Activated naive CD8-positive, alpha-beta T cell treated with anti-CD3 and anti-CD28 coated beads, Interleukin-2, amount 50 U/mL, for 24 hours (primary cell): ENCODE data around the gene SPG21.

Source experiments
- ATAC-seq: fragments of 150-1000 bp; cut with Tn5 transposase; one replicate; pipeline ENCODE4 v1.10.0; 2021
- DNase-seq: peaks from one replicate; pipeline ENCODE4 v3.0.0; 2021
- H3K27ac Mint-ChIP-seq: one replicate; pipeline ENCODE4 v1.8.0; 2021; ENCODE audit warnings: mild to moderate bottlenecking, mixed read lengths
- H3K27me3 Mint-ChIP-seq: one replicate; pipeline ENCODE4 v1.8.0; 2021; ENCODE audit warnings: mixed read lengths
- H3K36me3 Mint-ChIP-seq: one replicate; pipeline ENCODE4 v1.8.0; 2021; ENCODE audit warnings: low read depth, mixed read lengths
- H3K4me1 Mint-ChIP-seq: one replicate; pipeline ENCODE4 v1.8.0; 2021; ENCODE audit warnings: mixed read lengths
- H3K4me3 Mint-ChIP-seq: one replicate; pipeline ENCODE4 v1.8.0; 2021; ENCODE audit warnings: mild to moderate bottlenecking, moderate library complexity, mixed read lengths
- H3K9me3 Mint-ChIP-seq: one replicate; pipeline ENCODE4 v1.8.0; 2021; ENCODE audit warnings: mixed read lengths

SPG21 gene, protein sequence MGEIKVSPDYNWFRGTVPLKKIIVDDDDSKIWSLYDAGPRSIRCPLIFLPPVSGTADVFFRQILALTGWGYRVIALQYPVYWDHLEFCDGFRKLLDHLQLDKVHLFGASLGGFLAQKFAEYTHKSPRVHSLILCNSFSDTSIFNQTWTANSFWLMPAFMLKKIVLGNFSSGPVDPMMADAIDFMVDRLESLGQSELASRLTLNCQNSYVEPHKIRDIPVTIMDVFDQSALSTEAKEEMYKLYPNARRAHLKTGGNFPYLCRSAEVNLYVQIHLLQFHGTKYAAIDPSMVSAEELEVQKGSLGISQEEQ

DNA sequence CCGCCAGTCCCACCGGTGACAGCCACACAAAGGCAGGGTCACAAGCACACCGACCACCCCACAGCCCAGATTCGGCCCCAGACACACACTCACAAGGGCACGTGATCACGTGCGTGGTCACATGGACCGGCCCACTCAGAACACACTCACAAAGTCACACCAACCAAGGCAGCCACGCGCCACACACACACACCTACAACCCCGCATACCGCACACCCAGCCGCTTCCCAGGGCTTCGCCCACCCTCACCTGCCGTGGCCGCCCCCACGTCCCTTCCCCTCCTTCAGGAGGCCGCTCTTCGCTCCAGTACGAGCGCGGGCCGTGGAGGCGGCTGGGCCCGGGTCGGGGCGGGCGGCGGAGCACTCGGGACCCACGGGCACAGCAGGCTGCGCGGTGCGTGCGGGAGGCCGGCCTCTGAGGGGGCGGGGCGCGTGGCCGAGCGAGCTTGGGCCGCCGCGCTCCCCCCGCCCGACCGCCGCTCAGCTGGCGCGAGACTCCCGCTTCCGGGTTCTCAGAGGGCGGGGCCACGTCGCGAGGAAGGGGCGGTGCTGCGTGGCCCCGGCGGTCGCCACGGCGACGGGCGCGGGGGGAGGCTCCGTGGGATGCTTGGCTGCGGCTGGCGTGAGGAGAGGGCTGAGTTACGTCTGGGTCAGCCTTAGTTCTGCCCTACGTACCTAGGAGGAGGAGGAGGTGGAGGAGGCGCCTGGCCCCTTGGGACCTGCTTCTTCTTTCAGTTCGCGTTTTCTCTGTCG is at the start of gene SPG21:
Gene SPG21, minus strand, starts transcription at position 499 of the 752 bp plus-strand sequence. CDS start 6,345 bp downstream, outside the sequence.
- Mint-ChIP-seq H3K27me3 (no peaks in the 10 kb centered on the region), H3K27ac (peak within 1 kb of the TSS; percentile 94), H3K36me3 (peaks cover 20% of the 10 kb centered on the region), H3K4me3 (peak within 1 kb of the TSS; percentile 100), H3K9me3 (no peaks in the 10 kb centered on the region), H3K4me1 (peaks cover 52% of the 10 kb centered on the region)
- peak; percentile 96 for DNase-seq
- ATAC-seq, result peak; percentile 98

DNA sequence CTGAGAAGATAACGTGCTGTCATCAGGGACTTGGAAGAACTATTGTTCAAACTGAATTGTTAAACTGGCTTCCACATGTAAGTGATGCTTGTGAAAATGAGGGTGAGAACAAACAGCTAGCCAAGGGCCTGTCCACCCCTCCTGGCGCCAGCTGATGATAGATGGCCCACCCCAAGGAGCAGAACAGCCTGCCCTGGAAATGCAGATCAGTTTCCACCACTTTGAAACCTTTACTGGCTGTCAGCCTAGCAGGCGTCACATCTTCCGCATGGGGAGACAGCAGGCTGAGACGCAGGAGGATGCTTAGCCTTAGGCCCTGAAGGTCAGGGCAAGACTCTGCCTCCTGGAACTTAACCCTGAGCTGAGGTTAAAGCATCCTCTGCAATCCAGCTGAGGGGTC is 49.1 kb upstream of the SPG21 start:
- H3K27me3 Mint-ChIP-seq, result no peaks in the 10 kb centered on the region
- no peak overlapping the region for H3K27ac Mint-ChIP-seq
- H3K4me3 Mint-ChIP-seq, result no peak overlapping the region
- ATAC-seq, result no peak
- no peaks in the 10 kb centered on the region for H3K9me3 Mint-ChIP-seq
- H3K4me1 Mint-ChIP-seq, result peaks cover under 1% of the 10 kb centered on the region
- DNase-seq, result no peak
- H3K36me3 Mint-ChIP-seq, result no peaks in the 10 kb centered on the region

DNA sequence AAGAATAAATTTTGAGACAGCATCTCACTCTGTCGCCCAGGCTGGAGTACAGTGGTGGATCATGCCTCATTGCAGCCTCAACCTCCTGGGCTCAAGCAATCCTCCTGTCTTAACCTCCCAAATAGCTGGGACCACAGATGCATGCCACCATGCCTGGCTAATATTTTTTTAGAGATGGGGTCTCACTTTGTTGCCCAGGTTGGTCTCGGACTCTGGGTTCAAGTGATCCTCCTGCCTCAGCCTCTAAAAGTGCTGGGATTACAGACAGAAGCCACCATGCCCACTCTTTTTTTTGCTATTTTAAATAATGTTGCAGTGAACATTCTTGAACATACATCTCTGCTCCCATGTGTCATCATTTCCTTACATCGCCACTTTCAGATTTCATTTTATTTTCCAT is 48.7 kb upstream of the SPG21 start:
- no peaks in the 10 kb centered on the region for H3K27me3 Mint-ChIP-seq
- no peak overlapping the region for H3K27ac Mint-ChIP-seq
- H3K4me1 Mint-ChIP-seq, result peaks cover 3% of the 10 kb centered on the region
- no peak overlapping the region for H3K4me3 Mint-ChIP-seq
- H3K36me3 Mint-ChIP-seq, result no peaks in the 10 kb centered on the region
- ATAC-seq (no peak), DNase-seq (no peak)
- no peaks in the 10 kb centered on the region for H3K9me3 Mint-ChIP-seq

DNA sequence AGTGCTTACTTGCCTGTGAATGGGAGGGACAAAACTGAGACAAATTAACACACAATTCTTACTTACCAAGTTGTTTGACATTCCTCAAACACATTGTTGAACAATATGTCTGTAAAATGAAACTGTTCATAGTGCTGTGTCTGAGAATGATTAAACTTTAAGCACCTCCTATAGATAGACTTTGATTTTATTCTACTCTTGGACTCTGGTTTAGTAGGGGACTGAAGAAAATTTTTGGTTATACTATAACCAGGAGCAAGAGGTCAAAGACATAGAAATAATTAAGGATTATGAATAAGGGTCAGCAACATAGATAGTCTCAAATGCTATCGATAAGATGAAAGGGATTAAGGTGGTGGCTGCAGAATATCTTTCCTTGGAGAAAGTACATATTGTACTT is 47.6 kb upstream of the SPG21 start:
- Mint-ChIP-seq H3K9me3 (no peaks in the 10 kb centered on the region), H3K27me3 (no peaks in the 10 kb centered on the region), H3K4me3 (no peak overlapping the region)

DNA sequence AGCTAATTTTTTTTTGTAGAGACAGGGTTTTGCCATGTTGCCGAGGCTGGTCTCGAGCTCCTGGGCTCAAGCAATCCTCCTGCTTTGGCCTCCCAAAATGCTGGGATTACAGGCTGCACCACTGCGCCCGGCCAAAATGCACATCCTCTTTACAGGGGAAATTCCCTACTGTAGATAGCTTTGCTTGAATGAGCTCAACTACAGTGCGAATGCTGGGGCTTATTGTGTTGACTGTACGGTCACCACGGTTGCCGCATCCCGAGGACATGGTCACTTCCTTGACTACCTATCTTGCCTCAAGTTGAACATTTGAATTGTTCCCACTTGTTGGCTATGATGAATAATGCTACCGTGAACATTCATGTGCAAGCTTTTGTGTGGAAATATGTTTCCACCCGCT is 45.0 kb upstream of the SPG21 start:
- ATAC-seq (no peak), DNase-seq (no peak)
- H3K4me3 Mint-ChIP-seq, result no peak overlapping the region
- H3K9me3 Mint-ChIP-seq, result no peaks in the 10 kb centered on the region
- H3K27ac Mint-ChIP-seq, result no peak overlapping the region
- peaks cover 5% of the 10 kb centered on the region for H3K27me3 Mint-ChIP-seq
- H3K36me3 Mint-ChIP-seq, result no peaks in the 10 kb centered on the region
- peaks cover 7% of the 10 kb centered on the region for H3K4me1 Mint-ChIP-seq

More for the DNA sequence above, 47.6 kb upstream of the SPG21 start:
- no peak overlapping the region for H3K27ac Mint-ChIP-seq
- ATAC-seq, result no peak
- peaks cover 7% of the 10 kb centered on the region for H3K4me1 Mint-ChIP-seq
- DNase-seq, result no peak
- no peaks in the 10 kb centered on the region for H3K36me3 Mint-ChIP-seq

DNA sequence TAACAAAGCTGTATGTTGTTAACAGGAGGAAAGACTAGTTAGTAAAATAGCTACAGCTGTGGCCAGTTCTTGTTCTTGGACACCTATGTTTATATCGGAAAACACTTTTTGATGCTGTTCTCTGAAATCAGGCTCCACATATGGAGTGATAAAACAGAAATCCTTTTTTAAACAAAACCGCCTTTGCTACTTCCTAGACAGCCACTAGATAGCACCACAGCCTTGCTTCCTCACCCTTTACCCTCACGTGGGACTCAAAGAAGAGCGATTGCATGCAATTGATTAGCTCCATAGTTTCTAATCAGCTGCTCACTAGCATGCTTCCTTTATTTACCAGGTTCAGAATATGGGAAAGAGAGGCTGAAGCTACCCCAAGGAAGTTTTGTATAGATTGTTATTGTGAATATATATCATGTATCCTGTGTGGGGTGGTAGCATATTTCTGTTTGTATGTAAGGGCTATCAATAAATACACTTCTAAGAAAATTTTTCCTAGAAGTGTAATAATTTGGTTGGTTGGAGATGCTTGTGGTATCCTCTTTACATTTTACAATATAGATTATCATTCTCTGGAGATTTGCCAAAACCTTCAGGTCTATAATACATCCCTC is 44.0 kb upstream of the SPG21 start:
- Mint-ChIP-seq H3K4me1 (peaks cover 7% of the 10 kb centered on the region), H3K4me3 (no peak overlapping the region), H3K9me3 (no peaks in the 10 kb centered on the region), H3K36me3 (no peaks in the 10 kb centered on the region), H3K27me3 (peaks cover 5% of the 10 kb centered on the region), H3K27ac (no peak overlapping the region)
- peak; percentile 31 for ATAC-seq
- DNase-seq, result no peak

DNA sequence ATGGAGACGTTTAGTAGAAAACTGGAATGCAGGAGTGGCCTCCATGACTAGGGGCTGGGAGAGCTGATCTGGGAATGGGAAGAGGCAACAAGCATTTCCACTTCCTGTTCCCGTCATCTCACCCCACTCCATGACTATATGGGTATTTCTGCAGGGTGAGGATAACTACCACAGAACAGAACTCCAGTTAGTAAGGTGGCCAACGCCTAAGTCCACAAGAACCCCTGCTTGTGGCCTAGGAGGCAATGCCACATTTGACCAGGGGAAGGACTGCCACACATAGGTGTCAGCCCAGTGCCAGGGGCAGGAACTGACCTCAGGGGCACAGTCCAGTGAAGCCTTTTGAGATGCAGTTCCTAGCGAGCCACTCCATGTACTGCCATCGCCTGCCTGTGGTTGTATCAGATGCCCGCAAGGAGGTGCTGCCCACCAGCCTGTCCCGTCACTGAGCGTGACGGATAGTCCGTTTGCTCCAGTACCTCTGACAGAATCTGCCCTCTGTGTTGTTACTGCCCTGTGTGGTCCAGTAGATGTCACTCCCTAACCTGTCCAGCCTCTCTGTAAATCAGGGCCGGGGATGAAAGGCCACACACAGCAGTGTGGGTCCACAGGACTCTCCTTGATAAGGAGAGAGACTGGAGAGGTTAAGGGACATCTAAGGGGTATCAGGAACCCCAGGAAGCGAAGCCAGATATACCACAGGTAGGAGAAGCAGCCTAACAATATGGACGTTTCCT is 43.3 kb upstream of the SPG21 start:
- Mint-ChIP-seq H3K9me3 (no peaks in the 10 kb centered on the region), H3K27ac (no peak overlapping the region), H3K36me3 (no peaks in the 10 kb centered on the region), H3K4me3 (no peak overlapping the region), H3K27me3 (peaks cover 5% of the 10 kb centered on the region), H3K4me1 (peaks cover 13% of the 10 kb centered on the region)
- DNase-seq (peak; percentile 56), ATAC-seq (peak; percentile 72)

DNA sequence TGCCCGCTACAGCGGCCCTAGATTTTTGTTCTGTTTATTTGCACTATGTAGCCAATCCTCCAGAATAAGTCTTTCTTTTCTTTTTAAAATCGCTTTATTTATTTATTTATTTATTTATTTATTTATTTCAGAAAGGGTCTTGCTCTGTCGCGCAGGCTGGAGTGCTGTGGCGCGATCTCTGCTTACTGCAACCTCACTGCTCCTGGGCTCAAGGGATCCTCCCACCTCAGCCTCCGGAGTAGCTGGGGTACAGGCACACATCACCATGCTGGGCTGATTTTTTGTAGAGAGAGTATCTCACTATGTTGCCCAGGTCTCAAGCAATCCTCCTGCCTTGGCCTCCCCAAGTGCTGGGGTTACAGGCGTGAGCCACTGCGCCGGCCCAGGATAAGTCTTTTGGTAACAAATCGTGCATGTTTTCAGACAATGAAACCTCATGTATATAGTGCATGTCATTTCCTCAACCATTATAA is 40.1 kb upstream of the SPG21 start:
- H3K9me3 Mint-ChIP-seq, result no peaks in the 10 kb centered on the region
- no peak overlapping the region for H3K27ac Mint-ChIP-seq
- H3K27me3 Mint-ChIP-seq, result peaks cover 5% of the 10 kb centered on the region
- peaks cover 22% of the 10 kb centered on the region for H3K4me1 Mint-ChIP-seq
- H3K36me3 Mint-ChIP-seq, result peaks cover 18% of the 10 kb centered on the region
- DNase-seq, result no peak
- H3K4me3 Mint-ChIP-seq, result peak overlapping the region; percentile 61
- ATAC-seq, result no peak

DNA sequence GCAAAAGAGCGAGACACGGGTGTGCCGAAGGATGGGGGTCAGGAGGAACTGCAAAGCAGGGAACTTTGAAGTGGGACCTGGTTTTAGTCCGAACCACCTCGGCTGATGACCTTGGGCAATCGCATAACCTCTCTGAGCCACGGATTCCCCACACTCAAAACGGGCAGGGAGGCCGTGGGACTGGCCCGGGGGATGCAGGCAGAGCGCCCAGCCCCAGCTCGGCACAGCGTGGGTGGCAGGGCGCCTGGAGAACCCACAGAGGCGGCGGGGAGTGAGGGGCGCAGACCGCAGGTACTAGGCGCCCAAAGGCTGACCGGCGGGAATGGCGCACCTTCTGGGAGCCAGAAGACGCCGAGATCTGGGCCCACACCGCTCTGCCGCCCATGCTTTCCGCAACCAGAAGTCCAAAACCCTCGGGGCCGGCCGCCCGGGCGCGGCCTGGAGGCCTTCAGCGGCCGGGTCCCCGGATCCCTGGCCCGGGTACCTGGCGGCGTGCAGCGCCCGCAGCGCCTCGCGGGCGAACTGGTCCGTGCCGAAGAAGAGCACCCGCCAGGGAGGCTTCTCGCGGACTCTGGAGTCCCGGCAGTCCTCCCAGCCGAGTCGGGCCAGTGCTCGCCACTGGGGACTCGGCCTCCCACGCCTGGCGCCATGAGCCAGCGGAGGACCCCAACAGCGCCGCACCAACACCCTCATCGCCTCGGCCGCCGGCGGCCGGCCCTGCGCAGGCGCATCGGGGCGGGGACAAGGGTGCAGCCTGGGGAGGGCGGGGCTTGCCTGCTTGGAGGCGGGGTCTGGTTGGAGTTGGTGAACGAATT is 39.4 kb upstream of the SPG21 start, which contains the start of gene MTFMT:
Gene MTFMT, minus strand, starts transcription at position 719 of the 815 bp plus-strand sequence. Its CDS starts 26 bp downstream, at position 693.
- ATAC-seq, result peak; percentile 92
- Mint-ChIP-seq H3K27me3 (peaks cover 5% of the 10 kb centered on the region), H3K4me1 (peaks cover 22% of the 10 kb centered on the region), H3K36me3 (peaks cover 23% of the 10 kb centered on the region), H3K27ac (peak within 1 kb of the TSS; percentile 86), H3K4me3 (peak within 1 kb of the TSS; percentile 94), H3K9me3 (no peaks in the 10 kb centered on the region)
- DNase-seq, result peak; percentile 98

DNA sequence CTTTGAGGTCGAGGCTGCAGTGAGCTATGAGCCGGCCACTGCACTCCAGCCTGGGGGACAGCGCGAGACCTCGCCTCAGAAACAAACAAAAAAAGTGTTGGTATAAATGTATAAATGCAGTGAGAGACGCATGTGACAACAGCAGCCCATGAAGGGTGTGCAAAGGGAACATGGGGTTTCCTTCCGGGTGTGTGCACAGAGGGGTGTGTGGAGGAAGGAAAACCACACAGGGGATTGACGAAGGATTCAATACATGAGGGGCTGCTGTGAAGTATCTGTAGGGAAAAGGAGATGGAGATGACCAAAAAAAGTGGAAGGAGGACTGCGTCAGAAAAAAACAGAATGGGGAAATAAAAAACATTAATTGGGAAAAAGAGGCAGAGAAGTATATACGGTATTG is 38.6 kb upstream of the SPG21 start:
- Mint-ChIP-seq H3K4me3 (peak overlapping the region; percentile 94), H3K9me3 (no peaks in the 10 kb centered on the region), H3K27me3 (peaks cover 5% of the 10 kb centered on the region), H3K4me1 (peaks cover 20% of the 10 kb centered on the region), H3K36me3 (peaks cover 29% of the 10 kb centered on the region), H3K27ac (peak overlapping the region; percentile 86)
- ATAC-seq (no peak), DNase-seq (no peak)

DNA sequence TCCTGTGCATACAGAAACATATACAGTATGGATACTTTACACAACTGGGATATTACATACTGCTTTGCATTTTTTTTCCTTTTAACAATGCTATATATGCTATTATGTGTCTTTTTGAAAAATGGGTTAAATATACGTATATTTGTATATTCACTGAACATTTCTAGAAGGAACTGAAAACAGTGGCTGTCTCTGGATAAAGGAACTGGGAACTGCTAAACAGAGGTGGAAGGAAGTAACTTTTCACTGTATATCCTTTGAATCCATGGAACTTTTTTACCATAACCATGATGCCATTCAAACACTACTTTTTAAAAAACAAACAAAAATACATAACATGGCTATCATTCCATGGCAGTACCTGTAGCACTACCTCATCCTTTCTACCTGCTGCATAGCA is 37.9 kb upstream of the SPG21 start:
- DNase-seq, result no peak

DNA sequence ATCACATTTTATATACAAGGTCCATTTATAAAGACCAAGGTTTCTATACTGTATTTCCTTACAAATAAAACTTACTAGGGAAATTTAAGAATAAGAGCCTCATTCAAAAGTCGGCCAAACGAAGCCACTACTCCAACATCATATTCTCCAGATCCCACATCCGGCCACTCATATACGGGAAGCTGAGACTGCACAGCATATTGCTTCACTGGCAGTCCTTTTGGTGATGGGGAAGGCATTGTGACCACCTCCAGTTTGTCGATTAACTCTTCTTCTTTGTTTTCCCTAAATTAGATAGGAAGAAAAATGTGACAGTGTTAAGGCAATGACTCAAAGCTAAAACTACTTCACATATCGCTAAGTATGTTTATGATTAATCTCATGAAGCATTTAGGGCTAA is 37.0 kb upstream of the SPG21 start:
- no peak overlapping the region for H3K4me3 Mint-ChIP-seq
- H3K4me1 Mint-ChIP-seq, result peaks cover 17% of the 10 kb centered on the region
- ATAC-seq (no peak), DNase-seq (no peak)
- peaks cover 5% of the 10 kb centered on the region for H3K27me3 Mint-ChIP-seq
- H3K27ac Mint-ChIP-seq, result no peak overlapping the region
- H3K36me3 Mint-ChIP-seq, result peaks cover 32% of the 10 kb centered on the region
- H3K9me3 Mint-ChIP-seq, result no peaks in the 10 kb centered on the region

More for the DNA sequence above, 37.9 kb upstream of the SPG21 start:
- H3K36me3 Mint-ChIP-seq, result peaks cover 32% of the 10 kb centered on the region
- H3K27me3 Mint-ChIP-seq, result peaks cover 5% of the 10 kb centered on the region
- no peak for ATAC-seq
- peaks cover 17% of the 10 kb centered on the region for H3K4me1 Mint-ChIP-seq
- H3K27ac Mint-ChIP-seq, result no peak overlapping the region
- H3K4me3 Mint-ChIP-seq, result peak overlapping the region; percentile 94
- H3K9me3 Mint-ChIP-seq, result no peaks in the 10 kb centered on the region

DNA sequence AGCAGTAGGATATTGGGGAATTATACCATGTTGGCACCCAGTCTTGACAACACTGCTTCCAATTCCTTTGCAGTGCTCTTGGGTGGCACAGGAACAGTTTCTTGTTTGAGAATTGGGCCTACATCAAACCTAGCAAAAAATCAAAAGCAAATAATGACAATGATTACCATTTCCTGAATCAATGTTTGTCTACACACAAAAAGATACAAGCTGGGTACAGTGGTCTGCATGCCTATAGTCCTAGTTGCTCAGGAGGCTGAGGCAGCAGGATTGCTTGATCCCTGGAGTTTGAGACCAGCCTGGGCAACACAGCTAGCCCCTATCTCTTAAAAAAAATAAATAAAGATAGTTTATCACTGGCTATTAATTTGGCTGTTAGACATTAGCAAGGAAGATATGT is 31.8 kb upstream of the SPG21 start:
- Mint-ChIP-seq H3K9me3 (no peaks in the 10 kb centered on the region), H3K27me3 (no peaks in the 10 kb centered on the region), H3K4me3 (no peak overlapping the region), H3K4me1 (peaks cover 1% of the 10 kb centered on the region), H3K36me3 (peaks cover 50% of the 10 kb centered on the region), H3K27ac (no peak overlapping the region)
- DNase-seq (no peak), ATAC-seq (no peak)
